Thyroid gland (tissue), 4 donors: ENCODE results near the gene PNKP.

Experiments
- CTCF ChIP-seq, 6 experiments: fragments of 200-600 bp in 3 of 6; fragments of 450-650 bp in 3 of 6; sonication (generic) in 3 of 6; IDR thresholded peaks; one replicate each; pipeline ENCODE4 v1.5.1; 2016 to 2019; ENCODE audit warnings: antibody characterized with exemption in 6 of 6, mild to moderate bottlenecking in 2 of 6, inconsistent platforms in 1 of 6, moderate library complexity in 1 of 6
- POLR2A ChIP-seq, 2 donors: fragments of 450-650 bp; IDR thresholded peaks; one replicate each; pipeline ENCODE4 v1.6.1; 2017; ENCODE audit warnings: antibody characterized with exemption in 2 of 2, mild to moderate bottlenecking in 2 of 2, moderate library complexity in 1 of 2

DNA sequence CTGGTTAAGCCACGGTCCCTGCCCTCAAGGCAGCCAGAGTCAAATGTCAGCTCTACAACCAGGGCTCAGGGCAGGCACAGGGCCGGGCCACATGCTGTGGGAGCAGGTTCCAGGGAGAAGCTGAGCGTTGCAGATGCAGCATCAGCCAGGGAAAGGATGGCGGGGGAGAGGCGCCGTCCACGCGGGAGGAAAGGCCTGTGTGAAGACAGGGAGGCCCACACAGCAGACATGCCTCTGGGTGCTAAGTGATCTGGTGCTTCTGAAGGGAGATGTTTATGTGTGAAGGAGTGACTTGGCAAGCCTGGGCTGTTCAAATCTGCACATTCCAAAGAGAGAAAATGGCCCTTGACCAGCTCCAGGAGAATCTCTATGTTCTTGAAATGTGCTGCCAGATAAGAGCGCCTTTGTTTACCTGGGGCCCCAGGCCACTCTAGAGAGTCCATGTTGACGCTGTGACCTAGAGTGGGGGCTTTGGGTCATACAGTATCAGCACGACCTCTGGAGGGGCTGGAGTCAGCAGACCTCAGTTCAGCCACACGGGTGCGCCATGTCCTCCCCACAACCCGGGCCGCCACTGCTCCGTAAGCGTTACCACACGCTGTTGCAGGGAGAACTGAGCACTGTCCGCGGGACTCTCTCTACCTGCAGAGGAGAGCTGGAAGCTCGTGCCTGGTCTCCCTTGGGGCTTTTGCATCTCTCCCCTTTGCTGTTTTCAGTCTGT lies 45.7 kb upstream of the PNKP start:
- no peak for TF ChIP-seq CTCF (IDR thresholded peaks at IDR 0.05)
- no peak for TF ChIP-seq POLR2A (IDR thresholded peaks at IDR 0.05)
